GM12891 (cell line): Measurements from ENCODE around the gene KDM7A. TPM values are rescaled to one million over a fixed set of nuclear protein-coding genes. Genes with fewer than 3 reads are reported as not detected.
A peak's percentile ranks its signal among the peaks of the same experiment; 100 is the strongest.

Experiments
- DNase-seq: peaks from one replicate; pipeline ENCODE4 v3.0.0; 2011; ENCODE audit warnings: low spot score; ENCODE audit not compliant: insufficient read length
- FAIRE-seq: peaks from 2 replicates; lab custom pipeline; 2011; peaks lifted over from hg19 to GRCh38; lab: Jason Lieb, UNC
- PAX5 ChIP-seq: IDR thresholded peaks from 2 replicates; pipeline ENCODE4 v1.6.1; 2011; ENCODE audit warnings: low read length, moderate library complexity, mild to moderate bottlenecking; ENCODE audit not compliant: insufficient read depth, severe bottlenecking
- POLR2A ChIP-seq: IDR thresholded peaks from 2 replicates; pipeline ENCODE4 v1.6.1; 2011; ENCODE audit warnings: low read depth, low read length, control low read depth
- POLR2AphosphoS5 ChIP-seq: IDR thresholded peaks from 2 replicates; pipeline ENCODE4 v1.6.1; 2011; ENCODE audit warnings: low read depth, low read length, control low read depth
- POU2F2 ChIP-seq: IDR thresholded peaks from 2 replicates; pipeline ENCODE4 v1.6.1; 2011; ENCODE audit warnings: low read depth, mild to moderate bottlenecking, control low read depth, low read length, moderate library complexity
- SPI1 ChIP-seq: IDR thresholded peaks from 2 replicates; pipeline ENCODE4 v1.6.1; 2011; ENCODE audit warnings: low read depth, low read length, control low read depth
- TAF1 ChIP-seq: IDR thresholded peaks from 2 replicates; pipeline ENCODE4 v1.6.1; 2011; ENCODE audit warnings: low read depth, low read length, control low read depth
- polyA plus RNA-seq: library from polyadenylated mRNA; unstranded; fragments of >200 nt; gene quantifications from one replicate; pipeline ENCODE4 v1.2.1, GENCODE V29; 2012; ENCODE audit warnings: low read depth, missing spikeins, inconsistent platforms; ENCODE audit not compliant: missing spikeins

Gene KDM7A
- 0.64 TPM for polyA plus RNA-seq

- DNase-seq (peak; percentile 77), FAIRE-seq (peak; percentile 99)
- TF ChIP-seq PAX5: peak; percentile 20
- TF ChIP-seq POU2F2: no peak
- no peak for TF ChIP-seq POLR2A
- TF ChIP-seq SPI1: peak; percentile 20; the same call in 1 of the 2 replicates
- no peak for TF ChIP-seq TAF1
- no peak for TF ChIP-seq POLR2AphosphoS5
Measured at GRCh38 chr7:140176811-140177702, at the start of gene KDM7A. KDM7A (minus strand) TSS chr7:140176983; CDS start chr7:140176937, 46 bp downstream.

DNA sequence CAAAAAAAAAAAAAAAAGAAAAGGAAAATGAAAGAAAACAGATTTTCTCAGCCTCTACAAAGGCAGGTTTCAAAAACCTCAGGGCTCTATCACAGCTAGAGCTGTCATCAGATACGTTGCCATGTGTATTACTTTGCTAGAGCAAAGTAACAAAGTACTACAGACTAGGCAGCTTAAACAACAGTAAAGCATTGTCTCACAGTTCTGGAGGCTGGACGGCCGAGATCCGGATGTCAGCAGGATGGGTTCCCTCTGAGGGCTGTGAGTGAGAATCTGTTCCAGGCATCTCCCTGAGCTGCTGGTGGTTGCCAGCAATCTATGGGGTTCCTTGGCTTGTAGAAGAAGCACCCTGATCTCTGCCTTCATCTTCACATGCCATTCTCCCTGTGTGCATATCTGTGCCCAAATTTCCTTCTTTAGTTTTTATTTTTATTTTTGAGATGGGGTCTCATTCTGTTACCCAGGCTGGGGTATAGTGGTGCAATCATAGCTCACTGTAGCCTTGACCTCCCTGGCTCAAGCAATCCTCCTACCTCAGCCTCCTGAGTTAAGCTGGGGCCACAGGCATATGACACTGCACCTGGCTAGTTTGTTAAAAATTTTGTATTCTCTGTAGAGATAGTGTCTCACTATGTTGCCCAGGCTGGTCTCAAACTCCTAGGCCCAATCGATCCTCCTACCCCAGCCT, 48.9 kb upstream of the KDM7A start:
- FAIRE-seq (no peak), DNase-seq (no peak)
- TF ChIP-seq POLR2AphosphoS5 (no peak), TAF1 (no peak), POU2F2 (no peak), POLR2A (no peak), PAX5 (no peak), SPI1 (no peak)

DNA sequence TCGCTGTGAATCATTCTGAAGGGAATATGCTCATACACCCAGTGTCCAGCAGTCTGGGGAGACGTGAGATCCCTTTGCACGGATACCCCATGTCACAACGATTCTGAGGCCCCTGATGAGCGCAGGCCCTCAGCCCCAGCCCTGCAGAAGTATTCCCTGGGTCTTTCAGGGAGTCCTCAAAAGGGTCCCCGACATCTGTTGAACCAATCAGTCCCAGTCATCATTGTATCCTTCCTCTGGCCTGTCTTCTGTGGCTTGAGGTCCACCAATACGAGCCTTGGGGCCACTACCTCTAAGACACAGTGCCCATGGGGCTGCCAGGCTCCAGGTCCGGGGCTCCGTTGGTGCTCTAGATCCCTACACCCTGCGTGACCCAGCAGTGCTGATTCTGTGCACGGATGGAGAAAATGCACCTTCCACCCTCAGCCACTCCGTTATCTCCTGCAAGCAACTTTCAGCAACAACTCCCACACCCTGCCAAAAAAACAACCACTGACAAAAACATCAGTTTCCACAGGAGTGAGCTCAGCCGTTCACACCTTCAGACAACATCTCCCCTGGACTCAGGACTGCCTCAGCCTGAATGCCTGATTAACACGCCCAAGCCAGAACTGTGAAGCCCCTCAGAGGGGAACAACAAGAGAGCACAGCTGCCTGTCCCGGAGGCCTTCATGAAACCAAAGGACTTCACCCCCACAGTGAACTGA, 46.9 kb upstream of the KDM7A start:
- TF ChIP-seq TAF1 (no peak), SPI1 (no peak), PAX5 (no peak), POLR2AphosphoS5 (no peak), POU2F2 (no peak), POLR2A (no peak)
- DNase-seq: no peak
- peak; percentile 41 for FAIRE-seq

DNA sequence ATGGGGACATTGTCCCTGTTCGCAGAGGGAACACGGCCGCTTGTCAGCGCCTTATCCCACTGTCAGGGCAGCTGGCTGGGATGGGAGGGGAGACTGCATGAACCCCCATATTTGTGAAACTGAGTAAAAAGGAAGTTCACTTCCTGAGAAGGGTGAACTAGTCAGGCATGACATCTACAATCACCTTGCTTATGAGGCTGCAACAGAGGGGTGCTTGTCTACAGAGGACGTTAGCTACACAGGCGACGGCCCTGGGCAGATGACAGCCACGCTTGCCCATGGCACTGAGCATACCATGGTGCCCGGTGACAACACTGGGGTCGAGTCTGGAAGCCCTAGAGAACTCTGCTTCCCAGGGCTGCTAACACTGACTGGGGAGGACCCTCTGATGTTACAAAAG, 46.0 kb upstream of the KDM7A start:
- FAIRE-seq: peak; percentile 90
- DNase-seq: no peak
- TF ChIP-seq POLR2AphosphoS5: no peak
- TF ChIP-seq POU2F2: no peak
- peak; percentile 45 for TF ChIP-seq PAX5
- TF ChIP-seq POLR2A: no peak
- no peak for TF ChIP-seq TAF1
- peak; percentile 42 for TF ChIP-seq SPI1

DNA sequence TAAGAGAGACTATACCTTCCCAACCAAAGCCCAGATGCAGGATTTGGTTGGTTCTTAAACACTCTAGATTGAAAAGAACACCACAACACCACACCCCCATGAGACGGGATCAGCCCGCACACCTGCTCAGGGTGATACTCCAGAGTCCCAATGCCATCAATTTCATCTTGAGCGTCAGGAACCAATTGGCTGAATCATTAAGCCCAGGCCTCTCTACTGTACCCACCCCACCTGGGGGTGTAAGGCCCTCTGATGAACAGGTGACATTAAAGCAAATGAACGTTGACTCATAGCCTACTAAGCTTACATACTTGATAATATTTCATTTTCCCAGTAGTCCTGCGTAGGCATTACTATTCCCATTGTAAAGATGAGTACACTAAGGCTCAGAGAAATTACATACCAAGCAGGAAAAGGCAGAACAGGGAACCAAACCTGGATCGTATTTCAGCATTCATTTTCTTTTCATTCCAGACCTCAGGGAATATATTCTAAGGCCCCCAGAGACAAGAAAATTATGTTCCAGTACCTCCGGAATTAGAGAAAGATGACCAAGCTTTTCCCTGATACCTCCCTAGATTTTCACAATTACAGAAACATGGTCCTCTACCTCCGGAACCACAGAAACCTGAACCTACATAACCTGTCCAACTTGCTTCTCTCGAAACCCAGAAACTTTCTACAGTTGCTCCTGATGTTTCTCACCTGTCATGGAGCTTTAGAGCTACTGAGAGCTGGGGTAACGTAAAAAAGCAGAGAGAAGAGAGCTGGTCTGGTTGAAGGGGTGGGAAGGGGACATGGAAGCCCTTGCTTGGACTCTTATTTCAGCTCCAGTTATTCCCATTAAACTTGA, 43.1 kb upstream of the KDM7A start:
- FAIRE-seq (no peak), DNase-seq (no peak)
- TF ChIP-seq POLR2AphosphoS5 (no peak), POU2F2 (no peak), SPI1 (no peak), POLR2A (no peak), PAX5 (no peak), TAF1 (no peak)

DNA sequence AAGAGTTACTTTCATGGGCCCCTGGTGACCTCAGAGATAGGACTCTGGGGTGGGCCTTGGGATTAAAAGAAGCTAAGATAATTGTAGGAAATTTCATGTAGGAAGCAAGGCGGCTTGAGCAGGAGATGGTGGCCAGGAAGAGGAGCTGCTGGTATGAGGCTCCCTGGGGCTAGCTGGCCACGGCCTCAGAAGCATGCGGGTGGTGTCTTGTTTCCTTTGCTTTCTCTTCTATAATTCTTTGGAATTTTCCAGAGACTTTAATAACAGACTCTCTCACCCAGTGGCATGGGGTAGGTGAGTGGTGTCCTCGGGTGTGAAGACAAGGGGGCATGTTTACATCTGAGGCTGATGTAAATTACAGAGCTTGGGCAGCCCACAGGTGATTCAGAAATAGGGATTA, 41.9 kb upstream of the KDM7A start:
- no peak for FAIRE-seq
- TF ChIP-seq POU2F2: no peak
- no peak for TF ChIP-seq TAF1
- no peak for TF ChIP-seq SPI1
- TF ChIP-seq POLR2AphosphoS5: no peak
- no peak for TF ChIP-seq POLR2A
- TF ChIP-seq PAX5: no peak
- no peak for DNase-seq

DNA sequence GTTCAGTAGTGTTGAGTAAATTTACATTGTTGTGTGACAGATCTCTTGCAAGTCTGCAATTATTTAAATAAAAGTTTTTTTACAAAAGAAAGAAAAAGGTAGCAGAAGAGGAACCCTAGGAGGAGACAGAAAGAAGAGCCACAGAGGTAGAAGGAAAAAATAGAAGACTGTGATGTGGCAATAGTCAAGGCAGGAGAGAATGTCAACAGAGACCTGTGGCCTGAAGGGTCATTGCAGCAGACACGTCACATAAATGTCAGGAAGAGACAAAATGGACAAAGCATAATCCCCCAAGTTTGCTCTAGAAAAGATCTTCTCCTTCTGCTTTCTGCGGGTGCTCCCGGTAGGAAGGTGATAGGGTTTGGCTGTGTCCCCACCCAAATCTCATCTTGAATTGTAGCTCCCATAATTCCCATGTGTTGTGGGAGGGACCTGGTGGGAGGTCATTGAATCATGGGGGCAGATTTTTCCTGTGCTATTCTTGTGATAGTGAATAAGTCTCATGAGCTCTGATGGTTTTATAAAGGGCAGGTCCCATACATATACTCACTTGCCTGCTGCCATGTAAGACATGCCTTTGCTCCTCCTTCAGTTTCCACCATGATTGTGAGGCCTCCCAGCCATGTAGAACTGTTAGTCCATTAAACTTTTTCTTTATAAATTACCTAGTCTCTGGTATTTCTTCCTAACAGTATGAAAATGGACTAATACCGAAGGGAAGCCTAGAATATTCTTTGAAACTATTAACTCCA, 41.1 kb upstream of the KDM7A start:
- no peak for TF ChIP-seq PAX5
- no peak for TF ChIP-seq POU2F2
- TF ChIP-seq POLR2AphosphoS5: no peak
- no peak for TF ChIP-seq TAF1
- no peak for TF ChIP-seq POLR2A
- TF ChIP-seq SPI1: no peak
- DNase-seq (no peak), FAIRE-seq (no peak)

- DNase-seq (no peak), FAIRE-seq (peak; percentile 79)
- TF ChIP-seq POU2F2: no peak
- TF ChIP-seq SPI1: no peak
- TF ChIP-seq PAX5: no peak
- TF ChIP-seq POLR2A: no peak
- TF ChIP-seq POLR2AphosphoS5: no peak
- TF ChIP-seq TAF1: no peak
Measured at GRCh38 chr7:140215281-140215680, 38.5 kb upstream of the KDM7A start.
